SIG-M5 treated with dmso at 0.1 percent for 504 hours (cell line): Measurements from ENCODE around the gene SLC11A1.

Experiments
- DNase-seq: peaks from one replicate; lab custom pipeline; 2025; ENCODE audit not compliant: unreplicated experiment; lab: John Stamatoyannopoulos, UW

SLC11A1 gene

GRCh38 chr2:218431878-218432277 is 49.8 kb downstream of the SLC11A1 start:
- DNase-seq, result no peak

- no peak for DNase-seq
These were observed 50.7 kb downstream of the SLC11A1 start for GRCh38 chr2:218432676-218433365.

GRCh38 chr2:218434456-218434855 is 52.4 kb downstream of the SLC11A1 start:
- DNase-seq, result no peak

- no peak for DNase-seq
These were observed 53.2 kb downstream of the SLC11A1 start for GRCh38 chr2:218435003-218435982.

- no peak for DNase-seq
These were observed 54.9 kb downstream of the SLC11A1 start for GRCh38 chr2:218436992-218437391.

GRCh38 chr2:218437969-218438368 is 55.9 kb downstream of the SLC11A1 start:
- no peak for DNase-seq

- DNase-seq, result peak; percentile 66
These were observed 56.5 kb downstream of the SLC11A1 start for GRCh38 chr2:218438596-218438995.

- DNase-seq, result peak; percentile 48
These were observed 62.8 kb downstream of the SLC11A1 start for GRCh38 chr2:218444692-218445357.

GRCh38 chr2:218445602-218446001 is 63.5 kb downstream of the SLC11A1 start:
- DNase-seq, result peak; percentile 6
